GM18526 (cell line): ENCODE data around the gene GTF2H1.

ENCODE experiments used
- POLR2A ChIP-seq: IDR thresholded peaks from 3 replicates; pipeline ENCODE4 v1.6.1; 2011; ENCODE audit not compliant: insufficient read length; ENCODE audit errors: extremely low read depth

GTF2H1 gene

GRCh38 chr11:18321969-18322711, at the start of gene GTF2H1, which contains the start of gene HPS5:
Gene GTF2H1, plus strand, starts transcription at chr11:18322567. Its CDS starts 10,508 bp downstream, at chr11:18333075.
Gene HPS5, minus strand, starts transcription at chr11:18322140. Its CDS starts 4,282 bp downstream, at chr11:18317858.
- TF ChIP-seq POLR2A = peak; percentile 98

GRCh38 chr11:18277565-18278271, 44.6 kb upstream of the GTF2H1 start:
- TF ChIP-seq POLR2A = no peak

GRCh38 chr11:18280438-18281045, 41.8 kb upstream of the GTF2H1 start:
- TF ChIP-seq POLR2A = no peak

GRCh38 chr11:18282626-18283025, 39.7 kb upstream of the GTF2H1 start:
- no peak for TF ChIP-seq POLR2A

GRCh38 chr11:18285841-18286240, 36.5 kb upstream of the GTF2H1 start:
- no peak for TF ChIP-seq POLR2A

GRCh38 chr11:18288911-18289310, 33.5 kb upstream of the GTF2H1 start:
- TF ChIP-seq POLR2A = no peak

GRCh38 chr11:18294862-18295261, 27.5 kb upstream of the GTF2H1 start:
- no peak for TF ChIP-seq POLR2A

GRCh38 chr11:18295316-18295715, 27.1 kb upstream of the GTF2H1 start:
- no peak for TF ChIP-seq POLR2A

GRCh38 chr11:18299721-18300120, 22.6 kb upstream of the GTF2H1 start:
- TF ChIP-seq POLR2A = no peak

GRCh38 chr11:18304745-18305144, 17.6 kb upstream of the GTF2H1 start:
- TF ChIP-seq POLR2A = no peak

GRCh38 chr11:18307461-18308139, 14.8 kb upstream of the GTF2H1 start:
- TF ChIP-seq POLR2A = no peak

GRCh38 chr11:18308242-18308641, 14.1 kb upstream of the GTF2H1 start:
- TF ChIP-seq POLR2A = no peak

GRCh38 chr11:18309691-18310090, 12.7 kb upstream of the GTF2H1 start:
- no peak for TF ChIP-seq POLR2A

- no peak for TF ChIP-seq POLR2A
These were observed 11.5 kb upstream of the GTF2H1 start for GRCh38 chr11:18310800-18311340.

- TF ChIP-seq POLR2A = no peak
These were observed 10.4 kb upstream of the GTF2H1 start for GRCh38 chr11:18312012-18312411.
